K562 (cell line): ENCODE measurements around the gene MALSU1. TPM values are rescaled to one million over a fixed set of nuclear protein-coding genes. Genes with fewer than 3 reads are reported as not detected.

Experiments
- CBFA2T3 ChIP-seq: fragments of 450-650 bp; IDR thresholded peaks from 2 replicates; pipeline ENCODE4 v1.6.1; 2017
- CBX3 ChIP-seq, 2 experiments: IDR thresholded peaks; 1 replicate in 1 of 2; 2 replicates in 1 of 2; pipeline ENCODE4 v1.6.1; 2012; ENCODE audit warnings: inconsistent platforms in 2 of 2, low read length in 2 of 2, borderline replicate concordance in 1 of 2, control low read depth in 1 of 2
- CEBPG ChIP-seq, 3 experiments: fragments of 200-800 bp in 1 of 3; sonication (Bioruptor generic) in 1 of 3; sonication (generic) in 1 of 3; formaldehyde crosslinking in 1 of 3; IDR thresholded peaks in 2 of 3; conservative IDR thresholded peaks in 1 of 3; 2 replicates each; pipeline versions ENCODE4 v1.6.1 to v1.8.0; 2016 to 2022; ENCODE audit warnings: missing compliant biosample characterization in 2 of 3, missing genetic modification characterization in 2 of 3, mild to moderate bottlenecking in 1 of 3, missing genetic modification reagents in 1 of 3
- CREBBP ChIP-seq: IDR thresholded peaks from one replicate; pipeline ENCODE4 v1.6.1; 2012; ENCODE audit warnings: low read depth, mild to moderate bottlenecking, control low read depth, inconsistent platforms, low read length
- CREM ChIP-seq: IDR thresholded peaks from 2 replicates; pipeline ENCODE4 v1.6.1; 2014; ENCODE audit warnings: antibody characterized with exemption, low read depth
- ETV1 ChIP-seq: fragments of 450-650 bp; conservative IDR thresholded peaks from 2 replicates; pipeline ENCODE4 v1.6.1; 2016; ENCODE audit warnings: missing genetic modification characterization, control low read depth, low read depth, missing compliant biosample characterization
- FOXK2 ChIP-seq, 2 experiments: fragments of 450-650 bp; IDR thresholded peaks in 1 of 2; conservative IDR thresholded peaks in 1 of 2; 2 replicates each; pipeline ENCODE4 v1.6.1; 2016; ENCODE audit warnings: low read depth in 2 of 2, mild to moderate bottlenecking in 1 of 2
- FOXP1 ChIP-seq: sonication (generic); formaldehyde crosslinking; IDR thresholded peaks from 2 replicates; pipeline ENCODE4 v1.8.0; 2022; ENCODE audit warnings: mild to moderate bottlenecking, missing genetic modification reagents
- HDAC2 ChIP-seq: fragments of 450-650 bp; IDR thresholded peaks from 2 replicates; pipeline ENCODE4 v1.6.1; 2016; ENCODE audit warnings: mild to moderate bottlenecking
- KDM5B ChIP-seq: fragments of 200-600 bp; sonication (generic); IDR thresholded peaks from 2 replicates; pipeline ENCODE4 v1.6.1; 2012; ENCODE audit warnings: low read depth, mild to moderate bottlenecking, moderate library complexity, low read length, control low read depth, inconsistent platforms; ENCODE audit not compliant: insufficient replicate concordance
- MCM5 ChIP-seq: fragments of 450-650 bp; IDR thresholded peaks from 2 replicates; pipeline ENCODE4 v1.6.1; 2016; ENCODE audit warnings: low read depth
- NFXL1 ChIP-seq: fragments of 450-650 bp; formaldehyde crosslinking; IDR thresholded peaks from 2 replicates; pipeline ENCODE4 v1.4.0; 2021; ENCODE audit warnings: mild to moderate bottlenecking
- PCBP2 ChIP-seq: fragments of 200-400 bp; formaldehyde crosslinking; IDR thresholded peaks from 2 replicates; pipeline ENCODE4 v1.6.1; 2018; ENCODE audit warnings: low read length, low read depth, mild to moderate bottlenecking, moderate library complexity; ENCODE audit not compliant: poor library complexity, severe bottlenecking
- SMARCC2 ChIP-seq: fragments of 450-650 bp; IDR thresholded peaks from 2 replicates; pipeline ENCODE4 v1.6.1; 2017; ENCODE audit warnings: antibody characterized with exemption, moderate library complexity, mild to moderate bottlenecking, low read depth
- SUPT5H ChIP-seq: fragments of 450-650 bp; IDR thresholded peaks from 2 replicates; pipeline ENCODE4 v1.6.1; 2016
- ZNF274 ChIP-seq: IDR thresholded peaks from 2 replicates; pipeline ENCODE4 v1.6.1; 2011; ENCODE audit warnings: low read depth, mild to moderate bottlenecking, low read length, moderate library complexity, borderline replicate concordance
- ZNF518B ChIP-seq: fragments of 250-450 bp; sonication (Bioruptor Pico); IDR thresholded peaks from 2 replicates; pipeline ENCODE4 v1.5.0; 2021; ENCODE audit warnings: mild to moderate bottlenecking, moderate library complexity
- ZNF75A ChIP-seq: fragments of 450-650 bp; formaldehyde crosslinking; IDR thresholded peaks from 2 replicates; pipeline ENCODE4 v1.4.0; 2020; ENCODE audit warnings: mild to moderate bottlenecking
- polyA plus RNA-seq, 8 experiments: library from polyadenylated mRNA; depleted of rRNA in 4 of 8; stranded (reverse) in 5 of 8; unstranded in 3 of 8; fragments of >200 nt; fragmentation: Nextera tagmentation in 2 of 8; fragmentation: Illumina TruSeq in 1 of 8; extraction: Ambion mirVana in 2 of 8; extraction: Trizol in 1 of 8; gene quantifications; 2 replicates each; pipeline versions ENCODE4 v1.2.1 to v1.2.3, GENCODE V29; 2011 to 2014; ENCODE audit warnings: inconsistent platforms in 1 of 8, missing spikeins in 1 of 8
- total RNA-seq, 7 experiments: library from RNA; depleted of rRNA in 6 of 7; stranded (reverse); fragments of >200 nt in 6 of 7; fragmentation: Illumina TruSeq in 2 of 7; extraction: Trizol in 2 of 7; gene quantifications; 2 replicates each; pipeline versions ENCODE4 v1.2.1 to v1.2.3, GENCODE V29; 2011 to 2021; ENCODE audit warnings: low replicate concordance in 1 of 7
- TF ChIP-seq, protein P1 (sequence below): sonication (generic); formaldehyde crosslinking; IDR thresholded peaks from 2 replicates; pipeline ENCODE4 v1.8.0; 2022; ENCODE audit warnings: mild to moderate bottlenecking, missing genetic modification reagents
- TF ChIP-seq, protein P2 (sequence below): fragments of 250-450 bp; sonication (Bioruptor Pico); IDR thresholded peaks from 2 replicates; pipeline ENCODE4 v1.8.0; 2022; ENCODE audit warnings: inconsistent platforms
- TF ChIP-seq, protein P3 (sequence below): fragments of 250-450 bp; sonication (Bioruptor Pico); IDR thresholded peaks from 2 replicates; pipeline ENCODE4 v1.8.0; 2022; ENCODE audit warnings: moderate library complexity, mild to moderate bottlenecking, inconsistent platforms

The MALSU1 gene
- total and polyA plus RNA-seq, 9 of the 15 experiments (the other 6 are each of a cell fraction or from before 2014, with no cell fraction given) = 12.3 to 308 (median 81.2) TPM

DNA sequence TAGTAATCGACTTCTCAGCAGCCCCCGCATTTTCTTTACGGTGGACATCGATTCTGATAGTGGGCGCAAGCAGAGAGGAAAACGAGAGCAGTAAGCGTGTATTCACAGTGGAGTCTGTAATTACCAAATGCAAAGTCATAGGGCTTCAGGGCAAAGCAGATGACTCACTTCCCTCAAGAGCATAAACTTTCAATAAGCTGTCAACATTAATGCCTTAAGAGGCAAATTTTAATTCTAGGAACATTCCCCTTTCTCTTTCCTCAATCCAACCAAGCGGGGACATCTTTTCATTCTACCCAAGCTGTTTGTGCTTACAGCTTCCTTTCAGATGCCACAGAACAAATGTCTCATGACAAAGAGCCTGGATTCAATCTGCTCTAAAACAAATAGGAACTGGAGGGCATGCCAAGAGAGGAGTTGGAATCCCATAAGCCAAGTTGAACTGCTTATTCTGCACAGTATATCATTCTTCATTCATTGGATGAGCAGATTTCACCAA, 48.6 kb downstream of the MALSU1 start (continued):
- no peak for TF ChIP-seq MCM5
- TF ChIP-seq CBX3 (IDR thresholded peaks at IDR 0.05; ENCODE audit: borderline replicate concordance in 1 of 2, low read length in 2 of 2) = peak in 1 of 2 experiments; percentile 29; a peak in 1 of 3 replicates
- no peak for TF ChIP-seq ZNF518B (CRISPR knock-in tag)
- TF ChIP-seq SMARCC2 = peak; percentile 64; the same call in 1 of the 2 replicates
- TF ChIP-seq KDM5B = no peak
- TF ChIP-seq CBFA2T3 = peak; percentile 53; the same call in 1 of the 2 replicates
- TF ChIP-seq, protein P1, sequence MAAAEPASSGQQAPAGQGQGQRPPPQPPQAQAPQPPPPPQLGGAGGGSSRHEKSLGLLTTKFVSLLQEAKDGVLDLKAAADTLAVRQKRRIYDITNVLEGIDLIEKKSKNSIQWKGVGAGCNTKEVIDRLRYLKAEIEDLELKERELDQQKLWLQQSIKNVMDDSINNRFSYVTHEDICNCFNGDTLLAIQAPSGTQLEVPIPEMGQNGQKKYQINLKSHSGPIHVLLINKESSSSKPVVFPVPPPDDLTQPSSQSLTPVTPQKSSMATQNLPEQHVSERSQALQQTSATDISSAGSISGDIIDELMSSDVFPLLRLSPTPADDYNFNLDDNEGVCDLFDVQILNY (CRISPR knock-in tag) = no peak
- TF ChIP-seq, protein P2, sequence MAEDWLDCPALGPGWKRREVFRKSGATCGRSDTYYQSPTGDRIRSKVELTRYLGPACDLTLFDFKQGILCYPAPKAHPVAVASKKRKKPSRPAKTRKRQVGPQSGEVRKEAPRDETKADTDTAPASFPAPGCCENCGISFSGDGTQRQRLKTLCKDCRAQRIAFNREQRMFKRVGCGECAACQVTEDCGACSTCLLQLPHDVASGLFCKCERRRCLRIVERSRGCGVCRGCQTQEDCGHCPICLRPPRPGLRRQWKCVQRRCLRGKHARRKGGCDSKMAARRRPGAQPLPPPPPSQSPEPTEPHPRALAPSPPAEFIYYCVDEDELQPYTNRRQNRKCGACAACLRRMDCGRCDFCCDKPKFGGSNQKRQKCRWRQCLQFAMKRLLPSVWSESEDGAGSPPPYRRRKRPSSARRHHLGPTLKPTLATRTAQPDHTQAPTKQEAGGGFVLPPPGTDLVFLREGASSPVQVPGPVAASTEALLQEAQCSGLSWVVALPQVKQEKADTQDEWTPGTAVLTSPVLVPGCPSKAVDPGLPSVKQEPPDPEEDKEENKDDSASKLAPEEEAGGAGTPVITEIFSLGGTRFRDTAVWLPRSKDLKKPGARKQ (CRISPR knock-in tag) = no peak
- TF ChIP-seq SUPT5H = no peak
- TF ChIP-seq HDAC2 = 0 out of 2 replicates have a peak, but pooled peaks have one; percentile 44
- TF ChIP-seq CREBBP = no peak
- peak; percentile 38 for TF ChIP-seq ETV1 (tag)
- TF ChIP-seq CREM = peak; percentile 56
- TF ChIP-seq, protein P3, sequence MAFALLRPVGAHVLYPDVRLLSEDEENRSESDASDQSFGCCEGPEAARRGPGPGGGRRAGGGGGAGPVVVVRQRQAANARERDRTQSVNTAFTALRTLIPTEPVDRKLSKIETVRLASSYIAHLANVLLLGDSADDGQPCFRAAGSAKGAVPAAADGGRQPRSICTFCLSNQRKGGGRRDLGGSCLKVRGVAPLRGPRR (CRISPR knock-in tag) = no peak
- TF ChIP-seq ZNF274 = no peak
- TF ChIP-seq CEBPG (CRISPR knock-in tag; IDR thresholded peaks at IDR 0.05) = no peak
- TF ChIP-seq CEBPG (tag; conservative IDR thresholded peaks at IDR 0.05 in 1 of 2, IDR thresholded peaks at IDR 0.05 in 1 of 2) = 0 out of 4 replicates have a peak, but pooled peaks of 1 of the 2 experiments have one; percentile 1
- TF ChIP-seq PCBP2 = no peak
- no peak for TF ChIP-seq FOXP1 (CRISPR knock-in tag)
- TF ChIP-seq NFXL1 (CRISPR knock-in tag) = no peak
- peak in 1 of 2 experiments; percentile 24; a peak in 1 of 4 replicates for TF ChIP-seq FOXK2 (conservative IDR thresholded peaks at IDR 0.05 in 1 of 2, IDR thresholded peaks at IDR 0.05 in 1 of 2; ENCODE audit: low read depth in 2 of 2)
- TF ChIP-seq ZNF75A (CRISPR knock-in tag) = no peak
